ENCODE results near the gene PCBD1. TPM values are rescaled to one million over a fixed set of nuclear protein-coding genes. Genes with fewer than 3 reads are reported as not detected.

The PCBD1 gene
- total RNA-seq, 1 donor from 2014 or later = 36.8 TPM

DNA sequence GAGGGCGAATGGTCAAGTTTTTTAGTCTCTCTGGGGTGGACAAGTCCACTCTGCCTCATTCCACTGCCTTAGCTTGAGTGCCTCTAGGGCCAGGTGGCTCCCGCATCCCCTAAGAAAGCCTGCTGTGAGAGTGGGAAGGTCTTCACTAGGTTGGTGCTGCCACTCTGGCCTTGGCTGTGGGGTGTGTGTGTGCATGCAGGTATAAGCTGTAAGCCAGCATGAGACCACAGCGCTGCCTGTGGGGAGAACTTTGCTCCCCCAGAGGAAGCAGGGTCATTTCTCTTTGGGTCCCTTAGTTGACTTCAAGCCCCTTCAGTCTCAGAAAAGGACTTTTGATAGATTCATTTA, 25.5 kb upstream of the PCBD1 start:
- Histone ChIP-seq H3K36me3 (no peaks in the 10 kb centered on the region), H3K4me1 (no peaks in the 10 kb centered on the region), H3K4me3 (no peak overlapping the region), H3K9me3 (no peaks in the 10 kb centered on the region), H3K27ac (no peak overlapping the region), H3K27me3 (no peaks in the 10 kb centered on the region)
- TF ChIP-seq, protein P1, sequence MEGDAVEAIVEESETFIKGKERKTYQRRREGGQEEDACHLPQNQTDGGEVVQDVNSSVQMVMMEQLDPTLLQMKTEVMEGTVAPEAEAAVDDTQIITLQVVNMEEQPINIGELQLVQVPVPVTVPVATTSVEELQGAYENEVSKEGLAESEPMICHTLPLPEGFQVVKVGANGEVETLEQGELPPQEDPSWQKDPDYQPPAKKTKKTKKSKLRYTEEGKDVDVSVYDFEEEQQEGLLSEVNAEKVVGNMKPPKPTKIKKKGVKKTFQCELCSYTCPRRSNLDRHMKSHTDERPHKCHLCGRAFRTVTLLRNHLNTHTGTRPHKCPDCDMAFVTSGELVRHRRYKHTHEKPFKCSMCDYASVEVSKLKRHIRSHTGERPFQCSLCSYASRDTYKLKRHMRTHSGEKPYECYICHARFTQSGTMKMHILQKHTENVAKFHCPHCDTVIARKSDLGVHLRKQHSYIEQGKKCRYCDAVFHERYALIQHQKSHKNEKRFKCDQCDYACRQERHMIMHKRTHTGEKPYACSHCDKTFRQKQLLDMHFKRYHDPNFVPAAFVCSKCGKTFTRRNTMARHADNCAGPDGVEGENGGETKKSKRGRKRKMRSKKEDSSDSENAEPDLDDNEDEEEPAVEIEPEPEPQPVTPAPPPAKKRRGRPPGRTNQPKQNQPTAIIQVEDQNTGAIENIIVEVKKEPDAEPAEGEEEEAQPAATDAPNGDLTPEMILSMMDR (IDR thresholded peaks at IDR 0.05) = no peak
- TF ChIP-seq POLR2AphosphoS5 (IDR thresholded peaks at IDR 0.05; ENCODE audit: insufficient read depth in 1 of 2, low read depth in 1 of 2) (no peak), POLR2A (IDR thresholded peaks at IDR 0.05) (no peak)
- intact Hi-C loops (cut with DNase I) = no loop called here
- no peak for DNase-seq (ENCODE audit: extremely low spot score in 2 of 2)

DNA sequence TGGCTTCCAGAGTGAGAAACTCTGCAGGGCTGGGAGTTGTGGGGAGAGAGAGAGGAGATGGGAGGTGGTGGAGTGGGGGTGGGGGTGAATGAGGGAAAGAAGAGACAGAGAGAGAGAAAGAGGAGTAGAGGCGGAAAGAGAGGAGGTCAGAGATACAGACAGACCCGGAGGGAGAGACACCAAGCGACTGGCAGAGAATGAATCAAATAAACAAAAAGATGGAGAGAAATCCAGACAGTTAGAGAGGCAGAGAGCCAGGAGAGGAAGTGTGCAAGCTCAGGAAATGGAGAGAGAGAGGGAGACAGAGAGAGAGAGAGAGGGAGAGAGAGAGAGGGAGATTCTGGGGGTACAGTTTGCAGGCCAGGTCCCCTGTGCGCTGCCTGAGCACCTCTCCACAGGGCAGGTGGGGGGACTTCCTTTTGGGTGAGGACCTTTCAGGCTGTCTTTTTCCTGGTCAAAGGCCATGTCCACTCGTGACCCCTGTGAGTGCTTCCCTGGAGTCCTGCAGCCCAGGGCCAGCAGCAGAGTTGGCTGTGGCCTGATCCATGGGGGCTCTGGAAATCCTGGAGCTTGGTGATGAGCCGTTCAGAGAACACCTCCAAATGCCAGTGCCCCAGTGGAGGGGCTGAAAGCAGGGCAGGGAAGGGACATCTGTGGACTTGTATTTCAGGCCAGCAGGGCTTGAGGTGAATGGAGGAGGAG, 25.0 kb upstream of the PCBD1 start:
- H3K27ac ChIP-seq = no peak overlapping the region
- no peak for DNase-seq (ENCODE audit: extremely low spot score in 2 of 2)
- H3K4me1 ChIP-seq = no peaks in the 10 kb centered on the region
- no peak overlapping the region for H3K4me3 ChIP-seq
- no peaks in the 10 kb centered on the region for H3K27me3 ChIP-seq
- TF ChIP-seq POLR2A (IDR thresholded peaks at IDR 0.05) (no peak), POLR2AphosphoS5 (IDR thresholded peaks at IDR 0.05; ENCODE audit: insufficient read depth in 1 of 2, low read depth in 1 of 2) (no peak)
- TF ChIP-seq, protein P1 (IDR thresholded peaks at IDR 0.05) = no peak
- H3K9me3 ChIP-seq = no peaks in the 10 kb centered on the region
- intact Hi-C loops (cut with DNase I) = no loop called here
- no peaks in the 10 kb centered on the region for H3K36me3 ChIP-seq

DNA sequence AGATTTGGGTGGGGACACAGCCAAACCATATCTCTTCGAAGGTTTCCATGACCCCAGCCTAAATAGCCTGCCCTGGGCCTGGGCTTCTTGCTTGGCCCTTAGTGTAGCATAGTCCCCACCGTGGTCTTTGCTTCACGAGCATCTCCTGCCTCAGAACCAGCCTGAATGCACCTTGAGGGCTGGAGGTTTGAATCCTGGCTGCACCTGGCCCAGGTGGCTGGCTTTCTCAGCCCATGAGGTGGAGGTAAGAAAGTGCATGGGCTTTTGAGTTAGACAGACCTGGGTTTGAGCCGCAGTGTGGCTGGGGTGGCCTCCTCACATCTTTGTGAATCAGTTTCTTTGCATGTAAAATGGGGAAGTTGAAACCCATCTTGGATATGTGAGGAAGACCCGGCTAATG, 24.2 kb upstream of the PCBD1 start:
- TF ChIP-seq POLR2AphosphoS5 (IDR thresholded peaks at IDR 0.05; ENCODE audit: insufficient read depth in 1 of 2, low read depth in 1 of 2) (no peak), POLR2A (IDR thresholded peaks at IDR 0.05) (no peak)
- TF ChIP-seq, protein P1 (IDR thresholded peaks at IDR 0.05) = no peak
- intact Hi-C loops (cut with DNase I) = no loop called here
- no peaks in the 10 kb centered on the region for H3K9me3 ChIP-seq
- H3K27me3 ChIP-seq = no peaks in the 10 kb centered on the region
- no peak for DNase-seq (ENCODE audit: extremely low spot score in 2 of 2)
- no peaks in the 10 kb centered on the region for H3K36me3 ChIP-seq
- no peak overlapping the region for H3K4me3 ChIP-seq
- H3K27ac ChIP-seq = no peak overlapping the region
- no peaks in the 10 kb centered on the region for H3K4me1 ChIP-seq

DNA sequence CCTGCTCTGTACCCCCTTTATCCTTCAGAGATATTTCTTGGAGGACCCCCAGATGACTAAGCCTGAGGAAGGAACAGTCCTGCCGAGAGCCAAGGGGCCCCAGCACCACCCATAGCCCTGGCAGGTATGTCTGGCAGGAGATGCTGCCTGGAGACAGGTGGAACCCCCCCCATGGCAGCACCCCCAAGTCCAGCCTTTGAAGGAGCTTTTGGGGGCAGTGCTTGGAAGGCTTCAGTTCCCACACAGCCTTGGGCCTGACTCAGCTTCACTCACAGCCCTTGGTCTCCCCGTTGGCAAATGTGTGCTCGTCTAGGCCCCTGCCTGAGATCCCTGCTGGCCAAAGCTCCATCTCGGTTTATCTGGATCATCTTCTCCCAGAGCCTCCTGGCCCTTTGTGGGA, 23.0 kb upstream of the PCBD1 start:
- TF ChIP-seq, protein P1 (IDR thresholded peaks at IDR 0.05) = no peak
- H3K4me1 ChIP-seq = no peaks in the 10 kb centered on the region
- H3K9me3 ChIP-seq = no peaks in the 10 kb centered on the region
- DNase-seq (ENCODE audit: extremely low spot score in 2 of 2) = no peak
- H3K36me3 ChIP-seq = no peaks in the 10 kb centered on the region
- intact Hi-C loops (cut with DNase I) = no loop called here
- no peak overlapping the region for H3K4me3 ChIP-seq
- H3K27ac ChIP-seq = no peak overlapping the region
- no peaks in the 10 kb centered on the region for H3K27me3 ChIP-seq

DNA sequence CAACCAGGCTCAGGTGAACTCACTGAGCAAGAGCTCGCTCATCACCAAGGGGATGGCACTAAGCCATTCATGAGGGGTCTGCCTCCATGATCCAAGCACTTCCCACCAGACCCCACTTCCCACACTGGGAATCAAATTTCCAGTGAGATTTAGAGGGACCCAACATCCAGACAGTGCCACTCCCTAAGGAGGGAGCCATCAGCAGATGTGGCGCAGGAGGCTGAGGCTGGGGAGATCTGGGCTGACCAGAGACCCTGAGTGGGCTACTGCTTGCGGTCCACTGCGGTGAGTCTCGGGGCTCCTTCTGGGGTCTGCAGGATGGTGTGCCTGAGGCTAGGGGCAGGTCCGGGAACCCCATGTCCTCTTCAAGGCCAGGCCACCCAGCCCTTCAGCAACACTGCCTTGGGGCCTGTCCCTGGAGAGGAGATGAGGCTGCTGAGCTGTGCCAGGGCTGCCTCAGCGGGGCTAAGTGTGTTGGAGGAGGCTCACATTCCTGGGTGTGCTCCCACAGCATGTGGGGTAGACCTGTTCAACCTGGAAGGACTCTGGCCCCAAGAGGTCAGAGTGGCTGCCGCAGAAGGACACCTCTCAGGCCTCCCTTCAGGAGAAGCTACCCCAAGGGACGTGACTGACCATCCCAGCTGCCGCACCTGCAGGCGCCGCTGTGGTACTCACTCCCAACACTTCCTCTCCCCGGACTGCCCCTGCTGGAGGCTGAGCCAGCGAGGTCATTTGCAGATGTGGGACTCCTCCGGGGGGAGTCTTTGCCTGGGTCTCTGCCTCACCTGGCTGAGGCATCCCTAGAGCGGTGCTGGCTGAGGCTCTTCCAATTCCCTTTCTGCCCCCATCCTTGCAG, 22.3 kb upstream of the PCBD1 start:
- H3K27me3 ChIP-seq = no peaks in the 10 kb centered on the region
- H3K9me3 ChIP-seq = no peaks in the 10 kb centered on the region
- H3K27ac ChIP-seq = no peak overlapping the region
- TF ChIP-seq POLR2AphosphoS5 (IDR thresholded peaks at IDR 0.05; ENCODE audit: insufficient read depth in 1 of 2, low read depth in 1 of 2) (no peak), POLR2A (IDR thresholded peaks at IDR 0.05) (no peak)
- TF ChIP-seq, protein P1 (IDR thresholded peaks at IDR 0.05) = no peak
- H3K4me1 ChIP-seq = no peaks in the 10 kb centered on the region
- H3K4me3 ChIP-seq = no peak overlapping the region
- intact Hi-C loops (cut with DNase I) = no loop called here
- no peak for DNase-seq (ENCODE audit: extremely low spot score in 2 of 2)
- H3K36me3 ChIP-seq = no peaks in the 10 kb centered on the region

Measured in vagina (tissue), 2 donors.